H9 (cell line): ENCODE measurements around the gene ERCC4. TPM values are rescaled to one million over a fixed set of nuclear protein-coding genes. Genes with fewer than 3 reads are reported as not detected.

Source experiments
- DNase-seq: peaks from one replicate; pipeline ENCODE4 v3.0.0-alpha.2; 2017
- H2AFZ ChIP-seq: one replicate; pipeline ENCODE4 v1.6.1; 2013; ENCODE audit warnings: mild to moderate bottlenecking, low read length, control low read depth, moderate library complexity
- H2AK5ac ChIP-seq: 2 replicates; pipeline ENCODE4 v1.6.1; 2013; ENCODE audit warnings: low read length, control low read depth, mixed read lengths; ENCODE audit not compliant: insufficient read length
- H2BK120ac ChIP-seq: one replicate; pipeline ENCODE4 v1.6.1; 2013; ENCODE audit warnings: low read depth, mild to moderate bottlenecking, low read length, control low read depth, inconsistent platforms; ENCODE audit not compliant: poor library complexity, severe bottlenecking
- H2BK12ac ChIP-seq: 2 replicates; pipeline ENCODE4 v1.6.1; 2013; ENCODE audit warnings: low read length, control low read depth, mixed read lengths, low read depth; ENCODE audit not compliant: insufficient read length
- H2BK15ac ChIP-seq: 2 replicates; pipeline ENCODE4 v1.6.1; 2013; ENCODE audit warnings: low read depth, low read length, control low read depth
- H2BK20ac ChIP-seq: one replicate; pipeline ENCODE4 v1.6.1; 2013; ENCODE audit warnings: low read depth, mild to moderate bottlenecking, low read length, control low read depth, inconsistent platforms; ENCODE audit not compliant: poor library complexity, severe bottlenecking
- H2BK5ac ChIP-seq: 2 replicates; pipeline ENCODE4 v1.6.1; 2013; ENCODE audit warnings: low read length, control low read depth, mixed read lengths; ENCODE audit not compliant: insufficient read length
- H3K14ac ChIP-seq: 2 replicates; pipeline ENCODE4 v1.6.1; 2013; ENCODE audit warnings: low read length, control low read depth; ENCODE audit not compliant: insufficient read depth
- H3K18ac ChIP-seq: 2 replicates; pipeline ENCODE4 v1.6.1; 2013; ENCODE audit warnings: low read depth, mild to moderate bottlenecking, mixed read lengths, low read length, control low read depth; ENCODE audit not compliant: insufficient read length
- H3K23ac ChIP-seq: 2 replicates; pipeline ENCODE4 v1.6.1; 2013; ENCODE audit warnings: low read length, control low read depth, mixed read lengths, low read depth; ENCODE audit not compliant: insufficient read length
- H3K23me2 ChIP-seq: 2 replicates; pipeline ENCODE4 v1.6.1; 2013; ENCODE audit warnings: low read depth, mild to moderate bottlenecking, mixed read lengths, low read length, control low read depth; ENCODE audit not compliant: insufficient read length, poor library complexity, severe bottlenecking
- H3K27ac ChIP-seq: 2 replicates; pipeline ENCODE4 v1.5.1; 2013; ENCODE audit warnings: low read length, control low read depth, mixed read lengths, low read depth; ENCODE audit not compliant: insufficient read length
- H3K27me3 ChIP-seq: 2 replicates; pipeline ENCODE4 v1.6.1; 2013; ENCODE audit warnings: low read length, control low read depth, inconsistent platforms; ENCODE audit not compliant: insufficient read depth
- H3K4ac ChIP-seq: 2 replicates; pipeline ENCODE4 v1.6.1; 2013; ENCODE audit warnings: low read depth, mild to moderate bottlenecking, control low read depth, inconsistent platforms, low read length, moderate library complexity
- H3K4me1 ChIP-seq: 2 replicates; pipeline ENCODE4 v1.6.1; 2013; ENCODE audit warnings: low read length, control low read depth, inconsistent platforms; ENCODE audit not compliant: insufficient read depth
- H3K4me2 ChIP-seq: 2 replicates; pipeline ENCODE4 v1.6.1; 2013; ENCODE audit warnings: low read length, control low read depth, mixed read lengths; ENCODE audit not compliant: insufficient read length, insufficient read depth
- H3K56ac ChIP-seq: 2 replicates; pipeline ENCODE4 v1.6.1; 2013; ENCODE audit warnings: low read depth, mild to moderate bottlenecking, mixed read lengths, low read length, control low read depth; ENCODE audit not compliant: insufficient read length
- H3K79me1 ChIP-seq: 2 replicates; pipeline ENCODE4 v1.6.1; 2013; ENCODE audit warnings: low read depth, mild to moderate bottlenecking, moderate library complexity, low read length, control low read depth, inconsistent platforms; ENCODE audit not compliant: insufficient read depth, poor library complexity, severe bottlenecking
- H3K79me2 ChIP-seq: 2 replicates; pipeline ENCODE4 v1.6.1; 2013; ENCODE audit warnings: low read length, control low read depth, inconsistent platforms; ENCODE audit not compliant: insufficient read depth
- H3K9ac ChIP-seq: 2 replicates; pipeline ENCODE4 v1.6.1; 2013; ENCODE audit warnings: low read length, control low read depth, mixed read lengths; ENCODE audit not compliant: insufficient read length; ENCODE audit errors: extremely low read depth
- H3K9me3 ChIP-seq: one replicate; pipeline ENCODE4 v1.6.1; 2013; ENCODE audit warnings: low read depth, low read length, inconsistent platforms; ENCODE audit not compliant: control insufficient read depth
- H3T11ph ChIP-seq: one replicate; pipeline ENCODE4 v1.6.1; 2013; ENCODE audit warnings: mild to moderate bottlenecking, low read length, control low read depth, inconsistent platforms
- H4K20me1 ChIP-seq: one replicate; pipeline ENCODE4 v1.6.1; 2013; ENCODE audit not compliant: control insufficient read depth, insufficient read length, insufficient read depth
- H4K5ac ChIP-seq: 2 replicates; pipeline ENCODE4 v1.6.1; 2013; ENCODE audit warnings: low read depth, mild to moderate bottlenecking, mixed read lengths, low read length, control low read depth; ENCODE audit not compliant: insufficient read length
- H4K8ac ChIP-seq: replicated peaks from 2 replicates; pipeline ENCODE4 v1.6.1; 2013; ENCODE audit warnings: low read length, control low read depth, mixed read lengths, low read depth; ENCODE audit not compliant: insufficient read length
- H4K91ac ChIP-seq: 2 replicates; pipeline ENCODE4 v1.6.1; 2013; ENCODE audit warnings: low read depth, mild to moderate bottlenecking, moderate library complexity, mixed read lengths, low read length, control low read depth; ENCODE audit not compliant: insufficient read length
- H3K27ac Mint-ChIP-seq, 3 experiments: 2 replicates in 2 of 3; 3 replicates in 1 of 3; pipeline ENCODE4 v1.8.0; 2020 to 2021; ENCODE audit warnings: mixed read lengths in 3 of 3, mild to moderate bottlenecking in 1 of 3, moderate library complexity in 1 of 3
- H3K27me3 Mint-ChIP-seq: 2 replicates; pipeline ENCODE4 v1.8.0; 2021; ENCODE audit warnings: low read depth, mild to moderate bottlenecking, moderate library complexity, mixed read lengths
- H3K36me3 Mint-ChIP-seq, 3 experiments: 2 replicates in 2 of 3; 3 replicates in 1 of 3; pipeline ENCODE4 v1.8.0; 2020 to 2021; ENCODE audit warnings: low read depth in 3 of 3, mixed read lengths in 3 of 3; ENCODE audit not compliant: insufficient read depth in 1 of 3
- H3K4me1 Mint-ChIP-seq, 2 experiments: 2 replicates each; pipeline ENCODE4 v1.8.0; 2020; ENCODE audit warnings: mixed read lengths in 2 of 2
- H3K4me3 Mint-ChIP-seq, 2 experiments: 2 replicates in 1 of 2; 3 replicates in 1 of 2; pipeline ENCODE4 v1.8.0; 2020 to 2021; ENCODE audit warnings: mild to moderate bottlenecking in 2 of 2, mixed read lengths in 2 of 2, moderate library complexity in 1 of 2
- H3K9me3 Mint-ChIP-seq, 2 experiments: 2 replicates in 1 of 2; 3 replicates in 1 of 2; pipeline ENCODE4 v1.8.0; 2020; ENCODE audit warnings: mild to moderate bottlenecking in 2 of 2, mixed read lengths in 2 of 2, moderate library complexity in 1 of 2
- WGBS: extraction: QIAGEN DNeasy Blood & Tissue Kit; methylation state at CpG from one replicate; pipeline ENCODE4 v1.1.7; 2013; ENCODE audit warnings: missing lambda C conversion rate, low lambda C conversion rate, mixed read lengths; ENCODE audit not compliant: insufficient read length; ENCODE audit errors: extremely low coverage; 5-methylcytosine and 5-hydroxymethylcytosine counted together
- total RNA-seq: library from RNA; stranded (reverse); gene quantifications from 2 replicates; pipeline ENCODE4 v1.2.1, GENCODE V29; 2021
- TF ChIP-seq, protein P1 (sequence below): fragments of 200-600 bp; sonication (generic); conservative IDR thresholded peaks from 3 replicates; pipeline ENCODE4 v1.8.0; 2021; ENCODE audit warnings: antibody characterized with exemption, mild to moderate bottlenecking

The ERCC4 gene
- total RNA-seq, 1 experiment from 2014 or later, result 15.6 TPM

DNA sequence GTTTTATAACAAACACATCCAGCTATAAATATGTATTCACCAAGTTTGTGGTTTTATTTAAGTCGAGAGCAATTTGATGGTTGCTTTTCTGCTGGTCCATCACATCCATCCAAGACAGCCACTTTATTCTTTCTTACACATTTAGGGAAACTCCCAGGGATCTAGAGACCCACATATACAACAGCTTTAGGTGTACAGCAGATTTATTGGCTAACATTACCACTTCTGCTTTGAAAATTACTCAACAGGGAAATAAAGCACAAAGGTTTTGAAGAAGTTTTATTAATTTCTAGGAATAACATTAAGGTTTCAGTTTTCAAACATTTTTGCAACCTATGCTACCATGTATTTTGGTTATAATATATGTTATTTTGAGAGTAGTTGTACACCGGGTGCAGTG lies 6.9 kb downstream of the ERCC4 start:
- no peak overlapping the region for H4K5ac ChIP-seq
- no peak overlapping the region for H2BK12ac ChIP-seq
- no peak overlapping the region for H2BK5ac ChIP-seq
- no peaks in the 10 kb centered on the region for H3K27me3 ChIP-seq
- Mint-ChIP-seq H3K4me1 (peaks cover 2% of the 10 kb centered on the region in 2 experiments; a peak in 2 of 4 replicates), H3K27me3 (no peaks in the 10 kb centered on the region), H3K9me3 (no peaks in the 10 kb centered on the region), H3K4me3 (no peak overlapping the region), H3K36me3 (peaks cover 4 to 29% (median 27%) of the 10 kb centered on the region in 3 experiments; a peak in 5 of 7 replicates), H3K27ac (no peak overlapping the region)
- H2AFZ ChIP-seq, result no peak overlapping the region
- H3K56ac ChIP-seq, result no peak overlapping the region
- no peak overlapping the region for H3K23ac ChIP-seq
- no peak overlapping the region for H3K9ac ChIP-seq
- no peak overlapping the region for H4K91ac ChIP-seq
- H3K27ac ChIP-seq, result no peak overlapping the region
- H3K18ac ChIP-seq, result no peak overlapping the region
- H4K20me1 ChIP-seq, result no peaks in the 10 kb centered on the region
- no CpG with 5 or more reads among the region's 2 CpGs for whole genome bisulfite sequencing
- no peak overlapping the region for H2BK120ac ChIP-seq
- no peak overlapping the region for H2BK20ac ChIP-seq
- H3K4me1 ChIP-seq, result no peaks in the 10 kb centered on the region
- H3K9me3 ChIP-seq, result no peaks in the 10 kb centered on the region
- DNase-seq, result no peak
- no peak overlapping the region for H4K8ac ChIP-seq
- H3K79me1 ChIP-seq, result peaks cover 2% of the 10 kb centered on the region
- H3K14ac ChIP-seq, result no peak overlapping the region
- H3K4me2 ChIP-seq, result no peak overlapping the region
- no peaks in the 10 kb centered on the region for H3K79me2 ChIP-seq
- no peak overlapping the region for H2AK5ac ChIP-seq
- no peak overlapping the region for H3K4ac ChIP-seq
- TF ChIP-seq, protein P1, sequence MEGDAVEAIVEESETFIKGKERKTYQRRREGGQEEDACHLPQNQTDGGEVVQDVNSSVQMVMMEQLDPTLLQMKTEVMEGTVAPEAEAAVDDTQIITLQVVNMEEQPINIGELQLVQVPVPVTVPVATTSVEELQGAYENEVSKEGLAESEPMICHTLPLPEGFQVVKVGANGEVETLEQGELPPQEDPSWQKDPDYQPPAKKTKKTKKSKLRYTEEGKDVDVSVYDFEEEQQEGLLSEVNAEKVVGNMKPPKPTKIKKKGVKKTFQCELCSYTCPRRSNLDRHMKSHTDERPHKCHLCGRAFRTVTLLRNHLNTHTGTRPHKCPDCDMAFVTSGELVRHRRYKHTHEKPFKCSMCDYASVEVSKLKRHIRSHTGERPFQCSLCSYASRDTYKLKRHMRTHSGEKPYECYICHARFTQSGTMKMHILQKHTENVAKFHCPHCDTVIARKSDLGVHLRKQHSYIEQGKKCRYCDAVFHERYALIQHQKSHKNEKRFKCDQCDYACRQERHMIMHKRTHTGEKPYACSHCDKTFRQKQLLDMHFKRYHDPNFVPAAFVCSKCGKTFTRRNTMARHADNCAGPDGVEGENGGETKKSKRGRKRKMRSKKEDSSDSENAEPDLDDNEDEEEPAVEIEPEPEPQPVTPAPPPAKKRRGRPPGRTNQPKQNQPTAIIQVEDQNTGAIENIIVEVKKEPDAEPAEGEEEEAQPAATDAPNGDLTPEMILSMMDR, result no peak
- no peak overlapping the region for H3T11ph ChIP-seq
- no peak overlapping the region for H2BK15ac ChIP-seq
- H3K23me2 ChIP-seq, result no peaks in the 10 kb centered on the region
